Stimulated activated CD4-positive, alpha-beta T cell treated with anti-CD3 and anti-CD28 coated beads, Interleukin-4, amount 100 ng/mL, for 24 hours (primary cell): ENCODE results near the gene LAGE3.

Experiments used
- DNase-seq: peaks from one replicate; pipeline ENCODE4 v3.0.0-alpha.2; 2020

The LAGE3 gene, protein sequence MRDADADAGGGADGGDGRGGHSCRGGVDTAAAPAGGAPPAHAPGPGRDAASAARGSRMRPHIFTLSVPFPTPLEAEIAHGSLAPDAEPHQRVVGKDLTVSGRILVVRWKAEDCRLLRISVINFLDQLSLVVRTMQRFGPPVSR

DNA sequence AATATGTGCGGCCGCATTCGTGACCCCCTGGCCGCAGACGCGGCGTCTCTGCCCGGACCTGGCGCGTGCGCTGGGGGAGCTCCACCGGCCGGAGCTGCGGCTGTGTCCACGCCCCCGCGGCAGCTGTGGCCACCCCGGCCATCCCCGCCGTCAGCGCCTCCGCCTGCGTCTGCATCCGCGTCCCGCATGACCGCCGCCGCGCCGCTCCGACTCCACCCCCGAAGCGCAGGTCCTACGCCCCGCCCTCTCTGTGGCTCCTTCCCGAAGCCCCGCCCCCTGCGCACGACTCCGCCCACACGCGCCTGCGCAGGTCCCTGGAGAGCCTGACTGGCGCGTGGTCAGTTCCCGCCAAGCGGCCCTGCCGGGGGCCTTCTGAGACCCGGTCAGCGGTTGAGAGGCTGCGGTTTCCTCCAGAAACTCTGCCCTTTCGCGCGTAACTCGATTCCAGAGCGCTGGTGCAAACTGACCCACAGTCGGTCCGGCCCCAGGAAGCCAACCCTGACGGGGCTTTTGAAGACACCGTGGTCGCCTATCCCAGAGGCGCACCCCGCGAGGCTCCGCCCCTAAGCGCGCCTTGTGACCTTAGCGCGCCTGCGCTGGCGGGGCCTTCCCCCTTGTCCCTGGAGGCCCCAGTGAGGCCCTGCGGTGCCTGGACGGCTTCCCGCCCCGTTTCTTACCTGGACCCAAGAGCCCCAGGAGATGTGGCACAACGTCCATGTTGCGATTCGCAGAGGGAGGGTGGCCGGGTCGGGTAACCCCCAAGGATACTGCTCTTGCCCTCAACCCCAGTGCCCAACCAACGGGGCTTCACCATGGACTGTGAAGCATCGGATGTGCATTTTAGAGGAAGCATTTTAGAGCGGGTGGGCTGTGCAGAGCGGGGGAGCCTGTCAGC is at the start of gene LAGE3:
Gene LAGE3, minus strand, starts transcription at position 554 of the 895 bp plus-strand sequence. Its CDS starts 366 bp downstream, at position 188.
- DNase-seq = peak; percentile 92

DNA sequence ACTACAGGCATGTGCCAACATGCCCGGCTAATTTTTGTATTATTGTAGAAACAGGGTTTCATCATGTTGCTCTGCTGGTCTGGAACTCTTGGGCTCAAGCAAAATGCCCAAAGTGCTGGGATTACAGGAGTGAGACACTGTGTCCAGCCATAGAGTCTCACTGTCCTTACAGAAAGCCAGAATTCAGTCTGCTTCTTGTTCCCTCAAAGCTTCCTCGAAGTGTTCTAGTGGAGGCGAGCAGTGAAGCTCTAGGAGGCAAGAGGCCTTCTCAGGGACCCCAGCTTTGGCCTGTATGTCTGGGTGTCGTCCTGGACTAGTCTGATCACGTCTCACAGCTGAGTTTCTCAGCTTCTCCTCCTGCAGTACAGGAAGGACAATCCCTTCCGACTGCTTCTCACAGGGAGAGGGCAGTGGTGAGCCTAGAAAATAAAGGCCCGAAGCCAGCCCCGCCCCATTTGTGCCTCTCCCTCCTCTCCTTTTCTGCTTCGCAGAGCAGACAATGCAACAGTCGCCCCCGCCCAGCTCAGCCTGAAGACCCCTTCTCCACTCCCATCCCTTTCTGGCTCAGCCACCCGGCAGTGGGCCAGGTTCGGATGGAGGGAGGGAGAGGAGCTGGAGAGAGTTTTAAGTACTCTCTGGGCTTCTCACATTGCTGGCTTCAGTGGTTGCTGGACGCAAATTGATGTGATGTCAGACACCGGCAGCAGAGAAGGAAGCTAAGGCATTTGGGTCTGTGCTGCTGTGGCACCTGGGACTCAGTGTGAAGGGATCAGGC is 48.0 kb upstream of the LAGE3 start:
- peak; percentile 63 for DNase-seq

DNA sequence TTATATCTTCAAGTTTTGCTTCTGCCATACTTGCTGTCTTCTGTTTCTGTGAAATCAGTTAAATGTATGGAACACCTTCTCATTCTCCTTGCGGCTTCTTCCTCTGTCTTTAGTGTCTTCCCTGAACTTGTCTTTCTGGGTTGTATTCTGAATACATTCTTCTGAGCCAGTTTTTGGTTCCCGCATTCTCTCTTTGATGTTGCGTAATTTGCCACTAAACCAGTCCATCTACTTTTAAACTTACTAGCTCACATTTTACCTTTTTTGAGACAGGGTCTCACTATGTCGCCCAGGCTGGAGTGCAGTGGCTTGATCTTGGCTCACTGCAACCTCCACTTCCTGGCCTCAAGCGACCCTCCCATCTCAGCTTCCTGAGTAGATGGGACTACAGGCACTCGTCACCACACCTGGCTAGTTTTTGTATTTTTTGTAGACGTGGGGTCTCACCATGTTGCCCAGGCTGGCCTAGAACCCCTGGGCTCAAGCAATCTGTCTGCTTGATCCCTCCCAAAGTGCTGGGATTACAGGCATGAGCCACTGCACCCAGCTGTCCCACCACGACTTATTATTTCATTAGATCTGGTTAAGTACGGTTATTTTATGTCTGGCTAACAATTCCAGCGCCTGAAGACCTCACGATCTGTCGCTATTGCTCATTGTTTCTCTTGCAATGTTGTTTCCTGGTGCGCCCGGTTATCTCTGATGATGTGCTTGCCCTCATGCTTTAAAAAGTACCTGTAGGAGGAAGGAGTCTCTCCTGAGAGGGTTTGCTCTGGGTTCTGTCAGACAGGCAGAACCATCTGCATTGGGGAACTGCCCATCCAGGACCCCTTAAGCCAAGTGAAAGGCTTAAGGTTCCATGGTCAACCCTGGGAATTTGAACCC is 46.8 kb upstream of the LAGE3 start:
- DNase-seq = no peak

DNA sequence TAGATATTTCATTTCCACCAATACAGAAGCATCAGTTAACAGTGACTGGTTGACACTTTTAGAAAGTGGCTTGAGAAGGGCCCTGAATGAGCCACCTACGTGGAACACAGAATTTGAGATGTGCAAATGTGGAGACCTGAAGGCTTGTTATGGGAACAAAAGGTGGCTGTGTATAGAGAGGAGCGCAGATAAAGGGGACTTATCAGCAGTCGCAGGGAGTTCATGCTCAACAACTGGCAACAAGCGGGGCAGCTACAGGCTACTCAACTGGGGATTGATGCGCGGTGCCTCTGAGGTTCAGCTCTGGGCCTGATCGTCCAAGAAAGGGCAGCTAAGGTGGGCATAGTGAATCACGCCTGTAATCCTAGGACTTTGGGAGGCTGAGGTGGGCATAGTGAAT is 40.3 kb upstream of the LAGE3 start:
- no peak for DNase-seq

DNA sequence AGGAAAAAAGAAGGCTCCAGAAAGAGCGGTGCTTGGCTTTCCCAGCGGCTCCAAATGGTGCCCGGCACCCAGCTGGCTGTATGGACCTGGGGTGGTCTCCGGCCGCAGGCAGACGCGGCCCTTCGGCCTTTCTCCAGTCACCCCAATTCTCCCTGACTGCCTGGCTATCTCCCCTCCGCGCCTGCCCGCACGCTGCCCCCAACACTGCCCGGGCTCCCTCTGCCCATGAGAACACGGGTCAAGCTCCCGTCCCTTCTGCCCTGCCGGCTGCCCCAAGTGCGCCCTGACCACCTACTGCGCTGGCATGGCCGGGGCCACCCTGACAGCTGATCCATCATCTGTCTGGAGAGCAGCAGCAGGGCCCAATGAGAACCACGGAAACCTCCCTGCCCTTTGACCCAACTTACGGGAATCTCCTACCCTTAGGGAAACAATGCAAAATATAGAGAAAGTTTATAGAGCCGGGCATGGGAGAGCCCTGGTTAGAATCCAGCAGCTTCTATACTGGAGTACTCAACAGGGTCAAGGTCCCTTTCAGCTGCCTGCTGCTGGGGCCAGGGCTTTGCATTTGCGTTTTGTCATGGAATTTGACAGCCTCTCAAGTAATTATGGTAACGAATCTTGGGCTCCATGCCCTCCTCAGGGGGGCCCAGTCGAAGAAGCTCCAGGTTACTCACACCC is 38.2 kb upstream of the LAGE3 start:
- no peak for DNase-seq

- no peak for DNase-seq
These were observed 37.6 kb upstream of the LAGE3 start for GRCh38 chrX:154516656-154517100.

DNA sequence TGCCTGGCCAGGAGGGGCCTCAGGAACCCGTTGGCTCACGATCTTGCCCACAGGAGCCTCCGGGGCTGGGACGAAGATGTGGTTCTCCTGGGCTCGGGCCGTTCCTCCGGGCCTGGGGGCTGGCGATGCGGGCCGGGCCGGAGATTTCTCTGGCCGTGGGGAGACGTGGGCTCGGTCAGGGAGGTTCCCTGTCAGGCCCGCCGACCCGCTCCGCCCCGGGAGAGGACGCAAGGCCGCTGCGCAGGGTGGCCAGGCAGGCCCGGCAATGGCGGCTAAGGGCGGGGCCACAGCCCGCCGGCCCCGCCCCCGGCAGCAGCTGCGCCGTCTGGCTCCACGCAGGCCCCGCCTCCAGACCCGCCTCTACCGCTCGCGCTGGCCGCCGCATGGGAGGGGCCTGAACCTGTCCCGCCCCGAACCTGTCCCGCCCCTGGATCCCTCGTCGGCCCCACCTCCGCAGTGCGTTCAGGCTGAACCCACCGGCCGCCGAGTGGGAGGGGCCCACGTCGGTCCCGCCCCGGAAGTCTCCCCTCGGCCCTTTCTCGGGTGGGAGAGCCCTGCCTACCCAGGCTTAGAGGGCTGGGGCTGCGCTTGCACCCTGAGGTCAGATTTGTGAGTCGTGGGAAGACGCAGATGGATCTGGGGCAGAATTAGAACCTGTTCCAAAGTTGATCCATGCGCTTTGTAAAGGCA is 37.0 kb upstream of the LAGE3 start, which contains the start of gene FAM3A:
Gene FAM3A, minus strand, starts transcription at position 267 of the 690 bp plus-strand sequence. CDS start 460 bp downstream, outside the sequence.
- peak; percentile 91 for DNase-seq

GRCh38 chrX:154515090-154515965 is 36.2 kb upstream of the LAGE3 start:
- peak; percentile 9 for DNase-seq

DNA sequence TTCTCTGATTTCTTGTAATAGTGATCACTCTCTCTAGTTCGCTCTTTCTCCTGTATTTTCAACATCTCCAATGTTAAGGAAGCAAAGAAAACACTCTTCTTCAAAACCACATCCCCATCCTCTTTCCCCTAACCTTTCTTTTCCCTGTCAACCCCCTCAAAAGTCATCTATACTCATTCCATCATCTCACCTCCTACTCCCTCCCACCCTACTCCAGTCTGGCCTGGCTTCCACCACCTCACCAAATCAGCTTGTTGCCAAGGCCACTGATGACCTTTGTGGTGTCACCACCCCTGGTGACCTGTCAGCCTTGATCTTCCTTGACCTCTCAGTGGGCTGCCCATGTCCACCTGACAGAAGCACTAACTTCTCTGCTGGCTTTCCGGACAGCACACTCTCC is 34.6 kb upstream of the LAGE3 start:
- DNase-seq = no peak

DNA sequence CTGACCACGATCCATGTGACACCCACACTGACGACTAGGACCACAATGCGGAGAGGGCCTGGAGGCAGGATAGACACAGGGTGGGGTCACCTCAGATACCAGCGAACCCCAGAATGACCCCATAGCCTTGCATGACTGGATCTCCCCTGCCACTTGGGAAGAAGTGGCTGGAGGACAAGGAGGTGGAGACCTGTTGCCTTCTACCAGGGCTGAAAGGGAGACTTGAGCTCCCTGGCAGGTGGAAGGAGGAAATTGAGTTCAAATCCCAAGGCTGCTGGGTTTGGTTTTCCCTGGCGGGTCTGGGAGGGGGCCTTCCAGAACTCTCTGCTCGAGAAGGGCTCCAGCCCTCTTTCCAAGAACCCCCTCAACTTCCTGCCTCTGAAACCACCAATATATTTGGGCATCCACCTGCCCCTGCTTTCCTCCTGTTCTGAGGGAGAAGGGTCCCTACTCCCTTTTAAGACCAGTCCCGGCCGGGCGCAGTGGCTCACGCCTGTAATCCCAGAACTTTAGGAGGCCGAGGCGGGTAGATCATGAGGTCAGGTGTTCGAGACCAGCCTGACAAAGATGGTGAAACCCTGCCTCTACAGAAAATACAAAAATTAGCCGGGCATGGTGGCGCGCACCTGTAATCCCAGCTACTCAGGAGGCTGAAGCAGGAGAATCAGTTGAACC is 33.9 kb upstream of the LAGE3 start:
- no peak for DNase-seq

- no peak for DNase-seq
These were observed 32.7 kb upstream of the LAGE3 start for GRCh38 chrX:154511761-154512160.

DNA sequence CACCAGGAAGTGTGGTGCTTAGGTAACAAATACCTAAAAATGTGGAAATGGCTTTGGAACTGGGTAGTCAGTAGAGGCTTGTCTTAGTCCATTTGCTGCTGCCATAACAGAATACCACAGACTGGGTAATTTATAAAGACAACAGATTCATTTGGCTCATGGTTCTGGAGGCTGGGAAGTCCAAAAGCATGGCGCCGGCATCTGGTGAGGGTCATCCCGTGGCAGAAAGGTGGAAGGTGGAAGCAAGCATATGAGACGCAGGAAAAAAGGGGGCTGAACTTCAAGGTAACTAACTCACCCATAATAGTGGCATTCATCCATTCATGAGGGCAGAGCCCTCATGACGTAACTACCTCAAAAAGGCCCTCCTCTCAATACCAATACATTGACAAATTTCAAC is 30.4 kb upstream of the LAGE3 start:
- no peak for DNase-seq

DNA sequence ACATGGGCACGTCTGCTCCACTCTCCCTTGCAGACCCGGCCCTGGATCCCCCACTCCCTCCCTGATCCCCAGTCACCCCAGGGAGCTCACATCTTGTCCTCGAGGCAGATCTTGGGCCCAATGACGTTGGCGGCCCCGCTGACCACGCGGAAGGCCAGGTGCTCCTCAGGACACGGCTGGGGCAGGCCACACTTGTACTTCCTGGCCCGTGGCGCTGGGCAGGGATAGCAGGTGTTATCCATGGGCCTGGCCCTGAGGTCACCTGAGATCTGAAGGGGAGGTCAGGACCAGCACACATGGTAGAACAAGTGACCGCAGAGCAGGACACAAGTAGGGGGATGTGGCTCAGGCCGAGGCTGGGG is 29.3 kb upstream of the LAGE3 start:
- no peak for DNase-seq

DNA sequence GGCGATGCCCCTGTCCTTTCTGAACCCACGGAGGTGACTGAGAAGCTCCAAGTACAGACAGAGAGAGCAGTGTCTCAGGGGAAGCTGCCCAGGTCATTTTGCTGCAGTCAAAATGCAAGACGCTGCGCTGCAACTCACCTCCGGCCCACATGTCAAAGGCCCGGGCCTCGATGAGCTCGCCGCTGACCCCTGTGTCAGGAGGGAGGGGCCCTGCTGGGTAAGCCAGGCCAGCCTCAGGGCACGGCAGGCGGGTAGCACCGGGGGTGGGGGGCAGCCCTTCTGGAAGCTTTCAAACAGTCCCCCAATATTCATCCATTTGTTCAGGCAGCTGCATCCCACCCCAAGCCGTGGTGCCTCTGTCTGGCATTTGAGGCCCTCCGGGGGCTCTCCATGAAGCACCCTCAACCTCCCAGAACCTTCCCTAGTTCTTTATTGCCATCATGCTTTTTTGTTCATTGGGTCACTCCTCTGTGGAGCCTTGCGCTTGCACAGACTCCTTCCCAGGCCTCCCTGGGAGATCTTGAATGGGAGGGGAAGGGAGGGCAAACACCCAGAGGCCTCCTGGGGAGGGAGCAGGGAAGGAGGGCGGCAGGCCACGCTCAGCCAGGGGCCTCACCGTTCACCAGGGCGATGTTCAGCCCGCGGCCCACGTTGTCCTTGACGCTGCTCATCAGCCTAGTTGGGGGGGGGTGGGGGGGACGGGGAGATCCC is 28.7 kb upstream of the LAGE3 start:
- DNase-seq = no peak

GRCh38 chrX:154506483-154507332 is 27.6 kb upstream of the LAGE3 start:
- no peak for DNase-seq

DNA sequence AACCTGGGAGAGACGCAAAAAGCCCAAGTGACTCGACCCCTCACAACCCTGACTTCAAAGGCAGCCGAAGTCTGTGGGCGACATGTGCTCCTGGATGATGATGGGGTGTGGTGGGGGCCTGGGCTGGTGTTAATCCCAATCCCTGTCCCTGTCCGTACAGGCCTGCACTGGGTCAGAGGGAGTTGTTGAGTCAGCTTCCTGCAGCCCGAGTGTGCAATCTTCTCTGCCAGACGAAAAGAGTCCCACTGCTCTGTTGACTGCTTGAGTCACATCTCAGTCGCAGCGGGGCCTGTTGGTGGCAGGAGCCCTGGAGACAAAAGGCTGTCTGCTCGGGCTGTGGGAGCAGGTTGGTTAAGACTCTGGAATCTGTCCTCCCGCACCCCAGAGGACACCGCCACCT is 26.7 kb upstream of the LAGE3 start:
- DNase-seq = no peak

DNA sequence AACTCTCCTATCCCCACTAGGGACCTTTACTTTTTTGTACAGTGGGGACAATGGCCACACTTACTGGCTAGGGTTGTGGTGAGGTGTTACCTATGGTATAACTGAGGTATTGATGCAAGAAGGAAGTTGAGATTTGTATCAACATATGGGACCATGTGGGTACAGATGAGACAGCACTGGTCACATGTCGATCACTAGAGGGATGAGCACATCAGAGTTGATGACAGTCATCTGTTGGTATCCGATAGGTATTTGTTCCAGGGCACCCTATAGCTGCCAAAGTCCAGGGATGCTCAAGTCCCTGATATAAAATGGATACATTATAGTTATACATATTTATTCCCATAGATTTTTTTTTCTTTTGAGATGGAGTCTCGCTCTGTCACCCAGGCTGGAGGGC is 23.9 kb upstream of the LAGE3 start:
- no peak for DNase-seq

DNA sequence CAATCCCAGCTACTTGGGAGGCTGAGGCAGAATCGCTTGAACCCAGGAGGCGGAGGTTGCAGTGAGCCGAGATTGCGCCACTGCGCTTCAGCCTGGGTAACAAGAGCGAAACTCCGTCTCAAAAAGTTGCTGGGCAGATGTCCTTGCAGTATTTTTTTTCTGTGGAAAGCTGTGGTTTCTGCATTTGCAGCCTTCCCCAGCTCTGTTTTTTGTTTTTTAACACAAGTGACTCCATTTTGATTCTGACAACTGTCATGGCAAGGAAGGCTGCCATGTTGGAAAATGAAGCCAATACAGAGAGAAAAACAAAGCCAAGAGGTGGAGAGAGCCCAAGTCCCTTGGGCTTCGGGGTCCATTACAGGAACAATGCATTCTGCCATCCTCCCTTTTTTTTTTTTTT is 23.0 kb upstream of the LAGE3 start:
- no peak for DNase-seq
